Spleen (tissue), 11 donors: Measurements from ENCODE around the gene CD4. TPM values are rescaled to one million over a fixed set of nuclear protein-coding genes. Genes with fewer than 3 reads are reported as not detected.

ENCODE experiments used
- DNase-seq: peaks from one replicate; pipeline ENCODE4 v3.0.0-alpha.2; 2020
- H3K27ac ChIP-seq, 8 donors: fragments of 200-600 bp; sonication (generic) in 7 of 8; 1 replicate in 4 of 8; 2 replicates in 4 of 8; pipeline versions ENCODE4 v1.5.0 to v1.8.0; 2016 to 2021; ENCODE audit warnings: inconsistent platforms in 4 of 8, mild to moderate bottlenecking in 4 of 8, moderate library complexity in 1 of 8
- H3K27me3 ChIP-seq, 7 donors: fragments of 200-600 bp; sonication (generic) in 6 of 7; replicated peaks in 1 of 7; 1 replicate in 4 of 7; 2 replicates in 3 of 7; pipeline versions ENCODE4 v1.5.0 to v1.8.0; 2016 to 2021; ENCODE audit warnings: inconsistent platforms in 3 of 7, mild to moderate bottlenecking in 1 of 7
- H3K36me3 ChIP-seq, 6 donors: fragments of 200-600 bp; sonication (generic) in 5 of 6; 1 replicate in 4 of 6; 2 replicates in 2 of 6; pipeline versions ENCODE4 v1.5.0 to v1.8.0; 2016 to 2021; ENCODE audit warnings: inconsistent platforms in 2 of 6
- H3K4me1 ChIP-seq, 6 donors: fragments of 200-600 bp; sonication (generic) in 5 of 6; 1 replicate in 3 of 6; 2 replicates in 3 of 6; pipeline versions ENCODE4 v1.5.0 to v1.8.0; 2016 to 2021; ENCODE audit warnings: inconsistent platforms in 3 of 6
- H3K4me3 ChIP-seq, 8 donors: fragments of 200-600 bp; sonication (generic) in 7 of 8; 1 replicate in 4 of 8; 2 replicates in 4 of 8; pipeline versions ENCODE4 v1.5.0 to v1.8.0; 2016 to 2021; ENCODE audit warnings: inconsistent platforms in 4 of 8, mild to moderate bottlenecking in 4 of 8, moderate library complexity in 2 of 8
- H3K9me3 ChIP-seq, 8 donors: fragments of 200-600 bp; sonication (generic) in 7 of 8; 1 replicate in 4 of 8; 2 replicates in 4 of 8; pipeline versions ENCODE4 v1.5.0 to v1.8.0; 2016 to 2021; ENCODE audit warnings: inconsistent platforms in 4 of 8
- POLR2A ChIP-seq, 3 donors: fragments of 450-650 bp; IDR thresholded peaks; one replicate each; pipeline ENCODE4 v1.5.1; 2017; ENCODE audit warnings: antibody characterized with exemption in 3 of 3, mild to moderate bottlenecking in 1 of 3
- POLR2AphosphoS5 ChIP-seq, 3 donors: sonication (generic); formaldehyde crosslinking; IDR thresholded peaks; one replicate each; pipeline ENCODE4 v1.5.1; 2017; ENCODE audit warnings: antibody characterized with exemption in 3 of 3
- WGBS, 5 donors: extraction: QIAGEN DNeasy Blood & Tissue Kit in 3 of 5; methylation state at CpG; one replicate each; pipeline versions ENCODE4 v1.1.5 to v1.1.7; 2013 to 2018; 5-methylcytosine and 5-hydroxymethylcytosine counted together
- intact Hi-C: fragments of 100-400 bp; cut with DNase I; formaldehyde crosslinking; loops from one replicate; pipeline ENCODE4 v1.15.0; 2023; ENCODE audit warnings: low total_unique reads
- polyA plus RNA-seq, 3 donors: library from polyadenylated mRNA; stranded (reverse); fragments of 200-250 nt; gene quantifications; one replicate each; pipeline ENCODE4 v1.2.1, GENCODE V29; 2013
- total RNA-seq, 7 donors: library from RNA; depleted of rRNA in 3 of 7; stranded (reverse); fragments of >200 nt in 3 of 7; fragmentation: NEBNext Ultra II Directional in 4 of 7; extraction: Animal tissue kit (Norgen Biotek cat#: 25700) in 4 of 7; gene quantifications; one replicate each; pipeline versions ENCODE4 v1.1.0 to v1.2.1, GENCODE V29; 2016 to 2021
- TF ChIP-seq, protein P1 (sequence below), 11 experiments: fragments of 200-600 bp in 7 of 11; fragments of 450-650 bp in 4 of 11; sonication (generic) in 4 of 11; IDR thresholded peaks in 8 of 11; conservative IDR thresholded peaks in 3 of 11; 1 replicate in 7 of 11; 2 replicates in 4 of 11; pipeline versions ENCODE4 v1.4.0 to v1.8.0; 2016 to 2021; ENCODE audit warnings: antibody characterized with exemption in 11 of 11, inconsistent platforms in 4 of 11, mild to moderate bottlenecking in 1 of 11
- donor health status: healthy with polysubstance abuse.
- donor health status: DM: no; HTN: no; CAD: no; lungs with moderate emphysema.
- donor health status: DM: no; HTN: no; CAD: no.
- donor health status: Bipolar disorder and iron deficiency.
- donor health status: healthy.
- donor health status: DM: no; HTN: no; CAD: no.
- donor health status: DM: yes; HTN: yes; CAD: no.

The CD4 gene
- total and polyA plus RNA-seq, 10 donors = 21.8 to 207 (median 151) TPM

GRCh38 chr12:6775185-6776174, 13.8 kb upstream of the CD4 start:
- Histone ChIP-seq H3K4me3 (peak overlapping the region in 2 of 8 donors; percentile 25 to 63), H3K9me3 (no peaks in the 10 kb centered on the region), H3K36me3 (peaks cover 0 to 16% (median 0%) of the 10 kb centered on the region in 6 donors), H3K27me3 (peaks cover 0 to 75% (median 20%) of the 10 kb centered on the region in 7 donors), H3K27ac (peak overlapping the region in 6 of 8 donors; percentile 29 to 84 (median 72)), H3K4me1 (peaks cover 3 to 76% (median 45%) of the 10 kb centered on the region in 6 donors)
- 73 to 85% (median 79%) methylated on average over 14 to 16 of the region's 16 CpGs for WGBS, 5 donors
- TF ChIP-seq POLR2A (IDR thresholded peaks at IDR 0.05) (no peak), POLR2AphosphoS5 (IDR thresholded peaks at IDR 0.05) (no peak)
- TF ChIP-seq, protein P1, sequence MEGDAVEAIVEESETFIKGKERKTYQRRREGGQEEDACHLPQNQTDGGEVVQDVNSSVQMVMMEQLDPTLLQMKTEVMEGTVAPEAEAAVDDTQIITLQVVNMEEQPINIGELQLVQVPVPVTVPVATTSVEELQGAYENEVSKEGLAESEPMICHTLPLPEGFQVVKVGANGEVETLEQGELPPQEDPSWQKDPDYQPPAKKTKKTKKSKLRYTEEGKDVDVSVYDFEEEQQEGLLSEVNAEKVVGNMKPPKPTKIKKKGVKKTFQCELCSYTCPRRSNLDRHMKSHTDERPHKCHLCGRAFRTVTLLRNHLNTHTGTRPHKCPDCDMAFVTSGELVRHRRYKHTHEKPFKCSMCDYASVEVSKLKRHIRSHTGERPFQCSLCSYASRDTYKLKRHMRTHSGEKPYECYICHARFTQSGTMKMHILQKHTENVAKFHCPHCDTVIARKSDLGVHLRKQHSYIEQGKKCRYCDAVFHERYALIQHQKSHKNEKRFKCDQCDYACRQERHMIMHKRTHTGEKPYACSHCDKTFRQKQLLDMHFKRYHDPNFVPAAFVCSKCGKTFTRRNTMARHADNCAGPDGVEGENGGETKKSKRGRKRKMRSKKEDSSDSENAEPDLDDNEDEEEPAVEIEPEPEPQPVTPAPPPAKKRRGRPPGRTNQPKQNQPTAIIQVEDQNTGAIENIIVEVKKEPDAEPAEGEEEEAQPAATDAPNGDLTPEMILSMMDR (IDR thresholded peaks at IDR 0.05 in 8 of 11, conservative IDR thresholded peaks at IDR 0.05 in 3 of 11) = no peak
- intact Hi-C loops = no loop called here
- no peak for DNase-seq

- no peaks in the 10 kb centered on the region for H3K9me3 ChIP-seq
- peaks cover 0 to 60% (median 20%) of the 10 kb centered on the region in 7 donors for H3K27me3 ChIP-seq
- H3K4me1 ChIP-seq = peaks cover 3 to 57% (median 29%) of the 10 kb centered on the region in 6 donors
- H3K4me3 ChIP-seq = no peak overlapping the region
- no peak for DNase-seq
- TF ChIP-seq POLR2AphosphoS5 (IDR thresholded peaks at IDR 0.05) (no peak), POLR2A (IDR thresholded peaks at IDR 0.05) (no peak)
- TF ChIP-seq, protein P1 (IDR thresholded peaks at IDR 0.05 in 8 of 11, conservative IDR thresholded peaks at IDR 0.05 in 3 of 11) = no peak
- no peak overlapping the region for H3K27ac ChIP-seq
- intact Hi-C loops = no loop called here
- H3K36me3 ChIP-seq = peaks cover 0 to 5% (median 0%) of the 10 kb centered on the region in 6 donors
- 85 to 98% (median 94%) methylated on average over 5 of the region's 5 CpGs for WGBS, 5 donors
Observed at GRCh38 chr12:6777386-6777785, 11.9 kb upstream of the CD4 start.

DNA sequence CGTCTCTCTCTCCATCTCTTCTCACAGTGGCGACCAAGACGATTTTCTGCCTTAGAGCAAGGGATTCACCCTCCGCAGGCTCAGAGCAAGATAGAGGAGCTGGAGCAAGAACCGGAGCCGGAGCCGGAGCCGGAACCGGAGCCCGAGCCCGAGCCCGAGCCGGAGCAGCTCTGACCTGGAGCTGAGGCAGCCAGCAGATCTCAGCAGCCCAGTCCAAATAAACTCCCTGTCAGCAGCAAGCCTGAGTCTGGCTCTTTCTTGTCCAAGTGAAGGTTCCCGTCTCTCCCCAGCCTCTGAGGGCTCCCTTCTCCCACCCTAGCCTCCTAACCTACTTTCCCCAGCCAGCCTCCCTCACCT, 11.1 kb upstream of the CD4 start:
- DNase-seq = no peak
- Histone ChIP-seq H3K4me3 (peak overlapping the region in 6 of 8 donors; percentile 36 to 71 (median 38)), H3K27ac (peak overlapping the region in 5 of 8 donors; percentile 0 to 59 (median 48)), H3K4me1 (peaks cover 3 to 49% (median 22%) of the 10 kb centered on the region in 6 donors), H3K36me3 (peaks cover 0 to 5% (median 0%) of the 10 kb centered on the region in 6 donors), H3K9me3 (no peaks in the 10 kb centered on the region), H3K27me3 (peaks cover 0 to 52% (median 14%) of the 10 kb centered on the region in 7 donors)
- WGBS, 5 donors = 51 to 73% (median 53%) methylated on average over 14 of the region's 14 CpGs
- intact Hi-C loops = no loop called here
- TF ChIP-seq, protein P1 (IDR thresholded peaks at IDR 0.05 in 8 of 11, conservative IDR thresholded peaks at IDR 0.05 in 3 of 11) = no peak
- no peak for TF ChIP-seq POLR2AphosphoS5 (IDR thresholded peaks at IDR 0.05)
- TF ChIP-seq POLR2A (IDR thresholded peaks at IDR 0.05) = no peak
